Epithelial cell of esophagus (primary cell): ENCODE data around the gene EXOC2.

Experiments used
- DNase-seq: peaks from one replicate; pipeline ENCODE4 v3.0.0; 2010; ENCODE audit warnings: low read depth
- H3K4me3 ChIP-seq: 2 replicates; pipeline ENCODE4 v1.5.1; 2011; ENCODE audit warnings: mild to moderate bottlenecking, low read length, control low read depth
- CTCF ChIP-seq: IDR thresholded peaks from 2 replicates; pipeline ENCODE4 v1.5.1; 2011; ENCODE audit warnings: low read depth, mild to moderate bottlenecking, low read length, control low read depth, inconsistent platforms; ENCODE audit not compliant: insufficient read depth; ENCODE audit errors: missing control alignments

Gene EXOC2

GRCh38 chr6:493840-494239 lies 199.1 kb downstream of the EXOC2 start:
- DNase-seq = no peak
- no peak overlapping the region for H3K4me3 ChIP-seq
- no peak for TF ChIP-seq CTCF

- no peak for DNase-seq
- no peak overlapping the region for H3K4me3 ChIP-seq
- no peak for TF ChIP-seq CTCF
Measured at GRCh38 chr6:492816-493414, 200.0 kb downstream of the EXOC2 start.

GRCh38 chr6:492178-492577 lies 200.8 kb downstream of the EXOC2 start:
- TF ChIP-seq CTCF = no peak
- DNase-seq = no peak
- no peak overlapping the region for H3K4me3 ChIP-seq

- DNase-seq = no peak
- no peak for TF ChIP-seq CTCF
- no peak overlapping the region for H3K4me3 ChIP-seq
Measured at GRCh38 chr6:491233-491632, 201.7 kb downstream of the EXOC2 start.

GRCh38 chr6:490251-491037 lies 202.5 kb downstream of the EXOC2 start:
- no peak for TF ChIP-seq CTCF
- DNase-seq = no peak
- H3K4me3 ChIP-seq = no peak overlapping the region

GRCh38 chr6:489762-490161 lies 203.2 kb downstream of the EXOC2 start:
- DNase-seq = no peak
- H3K4me3 ChIP-seq = no peak overlapping the region
- TF ChIP-seq CTCF = no peak

- DNase-seq = no peak
- no peak for TF ChIP-seq CTCF
- no peak overlapping the region for H3K4me3 ChIP-seq
Measured at GRCh38 chr6:489001-489400, 203.9 kb downstream of the EXOC2 start.
